Activated CD8-positive, alpha-beta T cell treated with anti-CD3 and anti-CD28 coated beads for 36 hours (primary cell): ENCODE measurements around the gene QSOX1. TPM values are rescaled to one million over a fixed set of nuclear protein-coding genes. Genes with fewer than 3 reads are reported as not detected.
A peak's percentile ranks its signal among the peaks of the same experiment; 100 is the strongest.

ENCODE experiments used
- ATAC-seq: fragments of 200-7000 bp; cut with Tn5 transposase; one replicate; pipeline ENCODE4 v1.10.0; 2021; ENCODE audit warnings: mild to moderate bottlenecking, moderate library complexity
- CTCF ChIA-PET: fragments of 350-600 bp; sonication (Branson Sonifier 250); formaldehyde crosslinking; loops from one replicate; lab custom pipeline; 2021; ENCODE audit warnings: antibody characterized with exemption; lab: Charles Lee
- POLR2A ChIA-PET: fragments of 350-600 bp; sonication (Branson Sonifier 250); formaldehyde crosslinking; loops from one replicate; lab custom pipeline; 2021; ENCODE audit warnings: antibody characterized with exemption; lab: Charles Lee
- DNase-seq: peaks from one replicate; pipeline ENCODE4 v3.0.0-alpha.2; 2020
- H3K27ac Mint-ChIP-seq: one replicate; pipeline ENCODE4 v1.8.0; 2021; ENCODE audit warnings: mild to moderate bottlenecking, mixed read lengths
- H3K27me3 Mint-ChIP-seq: one replicate; pipeline ENCODE4 v1.8.0; 2021; ENCODE audit warnings: mixed read lengths
- H3K36me3 Mint-ChIP-seq: one replicate; pipeline ENCODE4 v1.8.0; 2021; ENCODE audit warnings: low read depth, mixed read lengths
- H3K4me1 Mint-ChIP-seq: one replicate; pipeline ENCODE4 v1.8.0; 2021; ENCODE audit warnings: low read depth, mixed read lengths
- H3K4me3 Mint-ChIP-seq: one replicate; pipeline ENCODE4 v1.8.0; 2021; ENCODE audit warnings: mild to moderate bottlenecking, moderate library complexity, mixed read lengths
- H3K9me3 Mint-ChIP-seq: one replicate; pipeline ENCODE4 v1.8.0; 2021; ENCODE audit warnings: mixed read lengths
- intact Hi-C: fragments of 100-400 bp; cut with micrococcal nuclease; formaldehyde crosslinking; loops from one replicate; pipeline ENCODE4 v1.10.0; 2022
- total RNA-seq, 2 experiments: library from RNA; stranded (reverse); gene quantifications; one replicate each; pipeline ENCODE4 v1.2.3, GENCODE V29; 2021
- TF ChIP-seq, protein P1 (sequence below): fragments of 200-600 bp; IDR thresholded peaks from one replicate; pipeline ENCODE4 v1.8.0; 2022; ENCODE audit warnings: antibody characterized with exemption, mild to moderate bottlenecking

QSOX1 gene
- total RNA-seq, 2 experiments from 2014 or later, result 32.2 to 33.9 TPM

DNA sequence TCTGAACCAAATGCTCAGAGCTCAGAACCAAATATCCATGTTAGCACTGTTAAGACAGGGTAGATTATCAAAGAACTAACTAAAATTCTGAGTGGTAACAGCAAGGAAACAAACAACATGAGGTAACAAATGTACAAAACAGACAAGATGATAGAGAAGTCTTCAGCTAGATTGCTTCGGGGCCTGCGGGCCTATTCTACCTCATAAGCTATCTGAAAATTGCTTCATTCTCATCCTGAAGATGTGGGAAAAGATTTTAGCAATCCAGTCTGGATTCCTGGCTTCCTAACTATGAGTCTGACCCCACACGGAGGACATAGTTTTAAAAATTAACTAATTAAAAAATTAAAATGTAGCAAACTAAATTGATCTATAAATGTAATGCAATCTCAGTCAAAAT lies 9.2 kb upstream of the QSOX1 start:
- H3K9me3 Mint-ChIP-seq, result no peaks in the 10 kb centered on the region
- POLR2A ChIA-PET, result no interaction called here
- TF ChIP-seq, protein P1, sequence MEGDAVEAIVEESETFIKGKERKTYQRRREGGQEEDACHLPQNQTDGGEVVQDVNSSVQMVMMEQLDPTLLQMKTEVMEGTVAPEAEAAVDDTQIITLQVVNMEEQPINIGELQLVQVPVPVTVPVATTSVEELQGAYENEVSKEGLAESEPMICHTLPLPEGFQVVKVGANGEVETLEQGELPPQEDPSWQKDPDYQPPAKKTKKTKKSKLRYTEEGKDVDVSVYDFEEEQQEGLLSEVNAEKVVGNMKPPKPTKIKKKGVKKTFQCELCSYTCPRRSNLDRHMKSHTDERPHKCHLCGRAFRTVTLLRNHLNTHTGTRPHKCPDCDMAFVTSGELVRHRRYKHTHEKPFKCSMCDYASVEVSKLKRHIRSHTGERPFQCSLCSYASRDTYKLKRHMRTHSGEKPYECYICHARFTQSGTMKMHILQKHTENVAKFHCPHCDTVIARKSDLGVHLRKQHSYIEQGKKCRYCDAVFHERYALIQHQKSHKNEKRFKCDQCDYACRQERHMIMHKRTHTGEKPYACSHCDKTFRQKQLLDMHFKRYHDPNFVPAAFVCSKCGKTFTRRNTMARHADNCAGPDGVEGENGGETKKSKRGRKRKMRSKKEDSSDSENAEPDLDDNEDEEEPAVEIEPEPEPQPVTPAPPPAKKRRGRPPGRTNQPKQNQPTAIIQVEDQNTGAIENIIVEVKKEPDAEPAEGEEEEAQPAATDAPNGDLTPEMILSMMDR, result no peak
- ATAC-seq (no peak), DNase-seq (no peak)
- no peak overlapping the region for H3K27ac Mint-ChIP-seq
- H3K27me3 Mint-ChIP-seq, result no peaks in the 10 kb centered on the region
- H3K4me3 Mint-ChIP-seq, result no peak overlapping the region
- no peaks in the 10 kb centered on the region for H3K4me1 Mint-ChIP-seq
- no peaks in the 10 kb centered on the region for H3K36me3 Mint-ChIP-seq
- CTCF ChIA-PET, result interaction anchor here (1.1 to 1.3 kb wide), 4 partner anchors 23 to 42 kb away, joined by 3 to 4 read pairs (median 3); no protein-coding TSS in a partner anchor
- intact Hi-C loops, result no loop called here

DNA sequence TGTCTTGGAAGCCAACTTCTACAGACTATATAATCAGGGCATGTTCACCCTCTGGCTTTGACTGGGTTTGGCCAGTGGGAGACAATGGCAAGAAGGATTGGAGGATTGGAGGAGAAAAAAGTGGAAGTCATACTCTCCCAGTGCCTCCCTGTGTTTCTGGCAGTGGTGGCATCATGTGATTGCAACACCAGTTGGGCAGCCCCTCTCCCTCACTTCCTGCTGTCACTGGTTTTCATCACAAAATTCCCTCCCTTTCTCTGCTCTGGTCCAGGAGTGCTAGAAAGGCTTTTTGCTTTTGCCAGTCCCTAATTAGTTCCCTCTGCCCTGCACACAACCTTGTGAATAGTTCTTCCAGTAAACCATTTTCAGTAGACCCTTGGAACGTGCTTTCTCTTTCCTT lies 3.7 kb upstream of the QSOX1 start:
- Mint-ChIP-seq H3K9me3 (no peaks in the 10 kb centered on the region), H3K27me3 (no peaks in the 10 kb centered on the region), H3K4me1 (peaks cover 11% of the 10 kb centered on the region), H3K36me3 (peaks cover 3% of the 10 kb centered on the region), H3K27ac (no peak overlapping the region), H3K4me3 (no peak overlapping the region)
- DNase-seq (no peak), ATAC-seq (no peak)
- ChIA-PET POLR2A (no interaction called here), CTCF (no interaction called here)
- TF ChIP-seq, protein P1, result no peak
- intact Hi-C loops, result no loop called here

DNA sequence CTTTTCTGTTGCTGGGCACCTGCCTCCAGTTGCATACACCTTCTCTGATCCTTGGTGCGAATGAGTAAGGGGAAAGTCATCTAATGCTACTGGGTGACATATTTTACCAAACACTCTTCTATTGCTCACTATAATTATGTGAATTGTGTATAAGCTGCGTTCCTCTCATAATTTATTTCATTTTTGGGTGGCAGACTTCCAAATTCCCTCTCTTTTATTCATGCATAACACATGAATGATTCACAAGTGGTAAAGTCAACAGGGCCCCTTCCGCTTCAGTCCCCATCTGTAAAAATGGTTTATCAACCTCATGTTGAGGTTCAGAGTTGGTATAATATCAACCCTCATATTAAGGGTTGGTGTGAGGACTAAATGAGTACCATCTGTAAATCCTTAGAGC lies 3.2 kb upstream of the QSOX1 start:
- no peak for DNase-seq
- H3K4me3 Mint-ChIP-seq, result no peak overlapping the region
- ChIA-PET CTCF (interaction anchor here (1.0 kb wide), 1 partner anchor 17 kb away, joined by 3 read pairs; no protein-coding TSS in a partner anchor), POLR2A (no interaction called here)
- H3K36me3 Mint-ChIP-seq, result peaks cover 3% of the 10 kb centered on the region
- TF ChIP-seq, protein P1, result no peak
- no peak for ATAC-seq
- intact Hi-C loops, result no loop called here
- no peaks in the 10 kb centered on the region for H3K9me3 Mint-ChIP-seq
- no peak overlapping the region for H3K27ac Mint-ChIP-seq
- H3K27me3 Mint-ChIP-seq, result no peaks in the 10 kb centered on the region
- peaks cover 16% of the 10 kb centered on the region for H3K4me1 Mint-ChIP-seq

DNA sequence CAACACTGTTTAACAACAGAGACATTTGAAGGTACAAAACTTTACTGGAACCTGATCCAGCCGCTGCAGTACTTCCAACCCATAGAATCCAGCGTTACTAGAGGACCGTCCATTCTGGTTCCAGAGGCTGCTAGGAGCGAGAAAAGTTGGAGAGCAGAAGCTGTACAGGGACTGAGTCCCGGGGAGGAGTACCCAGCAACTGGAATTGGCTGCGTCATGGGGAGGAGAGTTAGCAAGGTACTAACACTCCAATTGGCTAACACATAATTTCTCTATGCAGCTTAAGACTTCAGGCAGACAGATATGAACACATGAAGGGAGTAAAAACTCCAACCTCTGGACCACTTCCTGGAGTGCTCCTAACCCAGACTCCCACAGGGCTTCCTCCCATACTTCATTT lies 2.1 kb upstream of the QSOX1 start:
- Mint-ChIP-seq H3K27me3 (no peaks in the 10 kb centered on the region), H3K4me1 (peaks cover 24% of the 10 kb centered on the region), H3K27ac (no peak overlapping the region), H3K9me3 (no peaks in the 10 kb centered on the region), H3K36me3 (peaks cover 3% of the 10 kb centered on the region), H3K4me3 (no peak overlapping the region)
- CTCF ChIA-PET, result interaction anchor here (1.0 kb wide), 1 partner anchor 26 kb away, joined by 4 read pairs; no protein-coding TSS in a partner anchor
- ATAC-seq (no peak), DNase-seq (no peak)
- intact Hi-C loops, result no loop called here
- TF ChIP-seq, protein P1, result no peak
- POLR2A ChIA-PET, result no interaction called here

DNA sequence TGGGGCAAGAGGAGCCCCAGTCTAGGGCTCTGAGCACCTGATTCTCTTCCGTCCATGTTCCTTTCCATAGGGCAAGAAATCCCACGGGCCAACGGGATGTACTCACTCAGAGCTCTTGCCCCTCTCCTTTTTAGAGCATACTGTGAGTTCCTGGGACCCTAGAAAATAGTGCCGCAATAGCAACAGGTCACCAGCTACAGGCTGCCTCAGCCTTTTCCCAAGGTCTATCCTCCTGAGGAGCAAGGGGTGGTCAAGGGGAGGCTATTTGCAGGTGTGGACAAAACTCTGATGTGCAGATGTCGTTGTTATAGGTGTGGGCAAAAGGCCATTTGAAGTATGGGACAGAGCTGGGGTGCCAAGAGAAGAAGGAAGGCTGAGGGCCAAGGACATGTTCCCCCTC lies 1.6 kb upstream of the QSOX1 start:
- Mint-ChIP-seq H3K4me1 (peaks cover 24% of the 10 kb centered on the region), H3K9me3 (no peaks in the 10 kb centered on the region), H3K4me3 (peak overlapping the region; percentile 12), H3K27ac (no peak overlapping the region), H3K27me3 (no peaks in the 10 kb centered on the region), H3K36me3 (peaks cover 3% of the 10 kb centered on the region)
- TF ChIP-seq, protein P1, result no peak
- ChIA-PET CTCF (interaction anchor here (1.0 kb wide), 1 partner anchor 26 kb away, joined by 4 read pairs; no protein-coding TSS in a partner anchor), POLR2A (no interaction called here)
- intact Hi-C loops, result no loop called here
- ATAC-seq (no peak), DNase-seq (no peak)
